ENCODE data around the gene PMEL.
A peak's percentile ranks its signal among the peaks of the same experiment; 100 is the strongest.

PMEL gene

DNA sequence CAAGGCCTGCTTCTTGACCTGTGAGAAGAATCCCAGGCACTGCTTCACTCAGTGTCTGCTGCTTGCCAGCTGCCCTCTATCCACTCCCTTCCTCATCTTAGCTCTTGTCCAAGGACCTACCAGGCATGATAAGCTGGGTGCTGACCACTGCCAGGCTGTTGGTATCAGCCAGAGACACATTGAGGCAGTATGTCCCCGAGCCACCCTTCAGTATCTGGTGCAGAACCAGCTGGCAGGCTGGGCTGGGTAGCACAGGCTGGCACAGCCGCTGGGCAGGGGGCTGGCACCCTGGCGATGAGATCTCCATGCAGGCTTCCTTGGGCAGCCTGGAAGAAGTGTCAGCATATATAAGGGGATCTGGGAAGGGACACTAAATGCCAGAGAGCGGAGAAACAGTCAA, 10.5 kb downstream of the PMEL start:
- Histone ChIP-seq H2AFZ (no peak overlapping the region), H3K79me2 (no peaks in the 10 kb centered on the region), H3K4me3 (ENCODE audit: low read depth, low read length) (no peak overlapping the region), H3K27ac (no peak overlapping the region), H3K4me2 (ENCODE audit: low read length) (no peak overlapping the region), H3K27me3 (ENCODE audit: control insufficient read depth, insufficient read depth, low read length) (no peaks in the 10 kb centered on the region), H3K36me3 (ENCODE audit: control insufficient read depth, insufficient read depth, low read length) (no peaks in the 10 kb centered on the region), H3K9ac (no peak overlapping the region), H3K9me3 (ENCODE audit: control insufficient read depth, low read length) (no peaks in the 10 kb centered on the region), H3K4me1 (peaks cover 7% of the 10 kb centered on the region)
- TF ChIP-seq, protein P1, sequence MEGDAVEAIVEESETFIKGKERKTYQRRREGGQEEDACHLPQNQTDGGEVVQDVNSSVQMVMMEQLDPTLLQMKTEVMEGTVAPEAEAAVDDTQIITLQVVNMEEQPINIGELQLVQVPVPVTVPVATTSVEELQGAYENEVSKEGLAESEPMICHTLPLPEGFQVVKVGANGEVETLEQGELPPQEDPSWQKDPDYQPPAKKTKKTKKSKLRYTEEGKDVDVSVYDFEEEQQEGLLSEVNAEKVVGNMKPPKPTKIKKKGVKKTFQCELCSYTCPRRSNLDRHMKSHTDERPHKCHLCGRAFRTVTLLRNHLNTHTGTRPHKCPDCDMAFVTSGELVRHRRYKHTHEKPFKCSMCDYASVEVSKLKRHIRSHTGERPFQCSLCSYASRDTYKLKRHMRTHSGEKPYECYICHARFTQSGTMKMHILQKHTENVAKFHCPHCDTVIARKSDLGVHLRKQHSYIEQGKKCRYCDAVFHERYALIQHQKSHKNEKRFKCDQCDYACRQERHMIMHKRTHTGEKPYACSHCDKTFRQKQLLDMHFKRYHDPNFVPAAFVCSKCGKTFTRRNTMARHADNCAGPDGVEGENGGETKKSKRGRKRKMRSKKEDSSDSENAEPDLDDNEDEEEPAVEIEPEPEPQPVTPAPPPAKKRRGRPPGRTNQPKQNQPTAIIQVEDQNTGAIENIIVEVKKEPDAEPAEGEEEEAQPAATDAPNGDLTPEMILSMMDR (IDR thresholded peaks at IDR 0.05), result no peak

- Histone ChIP-seq H3K79me2 (peaks cover 3% of the 10 kb centered on the region), H3K27me3 (ENCODE audit: control insufficient read depth, insufficient read depth, low read length) (no peaks in the 10 kb centered on the region), H3K4me1 (no peaks in the 10 kb centered on the region), H3K36me3 (ENCODE audit: control insufficient read depth, insufficient read depth, low read length) (no peaks in the 10 kb centered on the region), H3K9ac (no peak overlapping the region), H3K27ac (no peak overlapping the region), H3K9me3 (ENCODE audit: control insufficient read depth, low read length) (no peaks in the 10 kb centered on the region), H3K4me2 (ENCODE audit: low read length) (no peak overlapping the region), H3K4me3 (ENCODE audit: low read depth, low read length) (no peak overlapping the region), H2AFZ (no peak overlapping the region)
- TF ChIP-seq, protein P1 (IDR thresholded peaks at IDR 0.05), result no peak
Observed at GRCh38 chr12:55946553-55946952, 19.3 kb downstream of the PMEL start.

GRCh38 chr12:55942577-55943136, 23.2 kb downstream of the PMEL start:
- no peak overlapping the region for H3K9ac ChIP-seq
- H3K79me2 ChIP-seq, result peaks cover 3% of the 10 kb centered on the region
- no peak overlapping the region for H3K4me2 ChIP-seq (ENCODE audit: low read length)
- TF ChIP-seq, protein P1 (IDR thresholded peaks at IDR 0.05), result no peak
- no peaks in the 10 kb centered on the region for H3K36me3 ChIP-seq (ENCODE audit: control insufficient read depth, insufficient read depth, low read length)
- no peak overlapping the region for H3K4me3 ChIP-seq (ENCODE audit: low read depth, low read length)
- H3K27me3 ChIP-seq (ENCODE audit: control insufficient read depth, insufficient read depth, low read length), result no peaks in the 10 kb centered on the region
- H3K9me3 ChIP-seq (ENCODE audit: control insufficient read depth, low read length), result no peaks in the 10 kb centered on the region
- H3K27ac ChIP-seq, result no peak overlapping the region
- no peak overlapping the region for H2AFZ ChIP-seq
- H3K4me1 ChIP-seq, result peaks cover 3% of the 10 kb centered on the region

DNA sequence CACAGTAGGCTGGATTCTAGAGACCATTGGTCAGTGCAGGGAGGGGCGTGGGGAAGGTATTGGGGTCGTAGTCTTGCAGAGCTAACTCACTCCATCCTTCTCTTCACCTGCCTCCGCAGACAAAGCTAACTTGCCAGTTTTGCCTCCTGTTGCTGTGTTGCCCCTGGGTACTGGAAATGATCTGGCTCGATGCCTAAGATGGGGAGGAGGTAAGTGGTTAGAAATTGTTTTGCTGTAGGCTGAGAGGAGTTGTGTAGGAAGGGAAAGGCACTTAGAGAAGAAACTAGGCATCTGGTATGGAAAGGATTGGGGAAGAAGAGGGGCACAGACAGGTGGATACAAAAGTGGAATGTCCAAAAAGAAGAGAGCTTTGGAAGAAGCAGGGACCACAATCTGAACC, 23.8 kb downstream of the PMEL start:
- Histone ChIP-seq H3K9me3 (ENCODE audit: control insufficient read depth, low read length) (no peaks in the 10 kb centered on the region), H3K9ac (no peak overlapping the region), H3K4me1 (peaks cover 3% of the 10 kb centered on the region), H3K27ac (no peak overlapping the region), H3K27me3 (ENCODE audit: control insufficient read depth, insufficient read depth, low read length) (no peaks in the 10 kb centered on the region), H3K4me3 (ENCODE audit: low read depth, low read length) (no peak overlapping the region), H3K36me3 (ENCODE audit: control insufficient read depth, insufficient read depth, low read length) (no peaks in the 10 kb centered on the region), H2AFZ (no peak overlapping the region), H3K4me2 (ENCODE audit: low read length) (no peak overlapping the region), H3K79me2 (peaks cover 3% of the 10 kb centered on the region)
- TF ChIP-seq, protein P1 (IDR thresholded peaks at IDR 0.05), result no peak

DNA sequence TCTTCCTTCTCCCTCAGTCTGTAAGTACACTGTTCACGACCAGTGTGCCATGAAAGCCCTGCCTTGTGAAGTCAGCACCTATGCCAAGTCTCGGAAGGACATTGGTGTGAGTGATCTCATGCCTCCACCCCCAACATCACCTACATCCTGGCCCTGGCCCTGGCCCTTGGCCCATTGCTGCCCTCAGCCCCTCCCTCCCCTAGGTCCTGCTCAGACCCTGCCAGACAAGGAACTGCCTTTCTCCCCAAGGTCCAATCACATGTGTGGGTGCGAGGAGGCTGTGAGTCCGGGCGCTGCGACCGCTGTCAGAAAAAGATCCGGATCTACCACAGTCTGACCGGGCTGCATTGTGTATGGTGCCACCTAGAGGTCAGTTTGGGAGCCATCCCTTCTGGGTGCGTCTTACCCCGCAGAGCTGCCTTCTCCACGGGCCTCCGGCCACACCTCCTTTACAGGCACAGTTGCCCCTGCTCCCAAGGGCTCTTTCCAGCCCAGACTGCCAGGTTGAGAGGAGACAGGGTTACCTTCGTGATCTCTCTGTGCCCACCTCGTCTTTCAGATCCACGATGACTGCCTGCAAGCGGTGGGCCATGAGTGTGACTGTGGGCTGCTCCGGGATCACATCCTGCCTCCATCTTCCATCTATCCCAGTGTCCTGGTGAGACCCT, 25.6 kb downstream of the PMEL start:
- Histone ChIP-seq H3K4me2 (ENCODE audit: low read length) (peak overlapping the region; percentile 36), H3K36me3 (ENCODE audit: control insufficient read depth, insufficient read depth, low read length) (no peaks in the 10 kb centered on the region), H2AFZ (peak overlapping the region; percentile 86), H3K9ac (no peak overlapping the region), H3K4me3 (ENCODE audit: low read depth, low read length) (no peak overlapping the region), H3K27ac (peak overlapping the region; percentile 7), H3K4me1 (peaks cover 3% of the 10 kb centered on the region), H3K9me3 (ENCODE audit: control insufficient read depth, low read length) (no peaks in the 10 kb centered on the region), H3K27me3 (ENCODE audit: control insufficient read depth, insufficient read depth, low read length) (no peaks in the 10 kb centered on the region), H3K79me2 (peaks cover 3% of the 10 kb centered on the region)
- TF ChIP-seq, protein P1 (IDR thresholded peaks at IDR 0.05), result peak; percentile 94

All from parathyroid adenoma (tissue), 2 donors.